ENCODE measurements around the gene ADK.
A peak's percentile ranks its signal among the peaks of the same experiment; 100 is the strongest.

The ADK gene

DNA sequence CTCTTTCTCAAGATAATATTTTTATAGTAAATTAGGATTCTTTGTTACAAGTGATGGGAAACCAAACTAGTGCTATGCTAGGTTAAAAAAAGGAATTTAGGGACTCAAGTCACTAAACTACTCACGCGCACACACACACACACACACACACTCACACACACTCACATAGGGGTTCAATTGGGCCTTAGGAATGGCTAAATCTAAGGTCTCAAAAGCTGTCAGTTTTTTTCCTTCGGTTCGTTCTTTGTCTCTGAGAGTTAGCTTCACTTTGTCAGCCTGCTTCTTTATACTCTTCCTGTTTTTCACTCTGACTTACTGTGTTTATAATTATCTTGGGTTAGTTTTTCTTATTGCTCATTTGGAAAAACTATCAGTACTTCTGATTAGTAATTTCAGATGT is 138.9 kb downstream of the ADK start:
- Histone ChIP-seq H3K4me3 (ENCODE audit: low read length, poor library complexity, severe bottlenecking) (no peak overlapping the region), H3K4me1 (ENCODE audit: insufficient read depth, low read length, poor library complexity, severe bottlenecking) (peaks cover 7% of the 10 kb centered on the region), H3K9me2 (replicated peaks; ENCODE audit: low read depth, low read length) (no peaks in the 10 kb centered on the region), H3K79me2 (ENCODE audit: insufficient read depth, low read length) (0 out of 2 replicates have a peak, but pooled peaks cover 5% of the 10 kb centered on the region), H3F3A (ENCODE audit: low read depth) (no peaks in the 10 kb centered on the region), H2AFZ (ENCODE audit: low read length) (no peak overlapping the region), H3K36me3 (ENCODE audit: insufficient read depth, low read length) (no peaks in the 10 kb centered on the region), H3K9me3 (ENCODE audit: insufficient read depth, low read depth, low read length) (peaks cover 2% of the 10 kb centered on the region; the same call in 1 of the 2 replicates), H3K9ac (ENCODE audit: low read depth, low read length, poor library complexity, severe bottlenecking) (peak overlapping the region; percentile 15), H3K27me3 (ENCODE audit: insufficient read depth, low read length, poor library complexity, severe bottlenecking) (no peaks in the 10 kb centered on the region), H4K20me1 (ENCODE audit: insufficient read depth, low read length, poor library complexity, severe bottlenecking) (no peaks in the 10 kb centered on the region), H3K4me2 (ENCODE audit: low read depth, low read length, poor library complexity, severe bottlenecking) (peak overlapping the region; percentile 28)
- TF ChIP-seq, protein P1, sequence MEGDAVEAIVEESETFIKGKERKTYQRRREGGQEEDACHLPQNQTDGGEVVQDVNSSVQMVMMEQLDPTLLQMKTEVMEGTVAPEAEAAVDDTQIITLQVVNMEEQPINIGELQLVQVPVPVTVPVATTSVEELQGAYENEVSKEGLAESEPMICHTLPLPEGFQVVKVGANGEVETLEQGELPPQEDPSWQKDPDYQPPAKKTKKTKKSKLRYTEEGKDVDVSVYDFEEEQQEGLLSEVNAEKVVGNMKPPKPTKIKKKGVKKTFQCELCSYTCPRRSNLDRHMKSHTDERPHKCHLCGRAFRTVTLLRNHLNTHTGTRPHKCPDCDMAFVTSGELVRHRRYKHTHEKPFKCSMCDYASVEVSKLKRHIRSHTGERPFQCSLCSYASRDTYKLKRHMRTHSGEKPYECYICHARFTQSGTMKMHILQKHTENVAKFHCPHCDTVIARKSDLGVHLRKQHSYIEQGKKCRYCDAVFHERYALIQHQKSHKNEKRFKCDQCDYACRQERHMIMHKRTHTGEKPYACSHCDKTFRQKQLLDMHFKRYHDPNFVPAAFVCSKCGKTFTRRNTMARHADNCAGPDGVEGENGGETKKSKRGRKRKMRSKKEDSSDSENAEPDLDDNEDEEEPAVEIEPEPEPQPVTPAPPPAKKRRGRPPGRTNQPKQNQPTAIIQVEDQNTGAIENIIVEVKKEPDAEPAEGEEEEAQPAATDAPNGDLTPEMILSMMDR (conservative IDR thresholded peaks at IDR 0.05; ENCODE audit: low read length) = no peak
- no peak for TF ChIP-seq EZH2phosphoT487 (IDR thresholded peaks at IDR 0.05; ENCODE audit: borderline replicate concordance)

DNA sequence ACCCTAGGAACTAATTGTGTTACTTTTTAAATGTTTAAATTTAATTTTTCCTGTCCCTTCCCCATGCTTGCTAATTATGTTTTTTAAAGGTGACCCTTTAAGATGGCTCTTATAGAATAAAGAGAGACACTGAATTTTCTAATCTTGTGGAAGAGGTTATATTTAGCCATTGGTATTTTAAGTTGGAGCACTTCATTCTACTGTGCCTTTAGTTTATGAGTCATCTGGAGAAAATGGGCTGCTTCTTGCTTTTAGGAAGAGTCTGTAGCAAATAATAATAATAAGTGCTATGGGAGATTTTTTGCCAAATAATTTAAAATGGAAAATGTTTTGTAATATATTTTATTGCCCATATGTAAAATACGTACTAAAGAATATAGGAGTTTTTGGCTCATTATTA is 139.7 kb downstream of the ADK start:
- Histone ChIP-seq H3F3A (ENCODE audit: low read depth) (no peaks in the 10 kb centered on the region), H3K79me2 (ENCODE audit: insufficient read depth, low read length) (0 out of 2 replicates have a peak, but pooled peaks cover 4% of the 10 kb centered on the region), H3K27me3 (ENCODE audit: insufficient read depth, low read length, poor library complexity, severe bottlenecking) (no peaks in the 10 kb centered on the region), H3K4me2 (ENCODE audit: low read depth, low read length, poor library complexity, severe bottlenecking) (no peak overlapping the region), H3K9me3 (ENCODE audit: insufficient read depth, low read depth, low read length) (no peaks in the 10 kb centered on the region), H2AFZ (ENCODE audit: low read length) (no peak overlapping the region), H3K4me1 (ENCODE audit: insufficient read depth, low read length, poor library complexity, severe bottlenecking) (peaks cover 7% of the 10 kb centered on the region), H3K4me3 (ENCODE audit: low read length, poor library complexity, severe bottlenecking) (no peak overlapping the region), H3K36me3 (ENCODE audit: insufficient read depth, low read length) (no peaks in the 10 kb centered on the region), H3K9me2 (replicated peaks; ENCODE audit: low read depth, low read length) (no peaks in the 10 kb centered on the region), H3K9ac (ENCODE audit: low read depth, low read length, poor library complexity, severe bottlenecking) (no peak overlapping the region), H4K20me1 (ENCODE audit: insufficient read depth, low read length, poor library complexity, severe bottlenecking) (no peaks in the 10 kb centered on the region)
- TF ChIP-seq, protein P1 (conservative IDR thresholded peaks at IDR 0.05; ENCODE audit: low read length) = no peak
- TF ChIP-seq EZH2phosphoT487 (IDR thresholded peaks at IDR 0.05; ENCODE audit: borderline replicate concordance) = no peak

- H4K20me1 ChIP-seq (ENCODE audit: insufficient read depth, low read length, poor library complexity, severe bottlenecking) = no peaks in the 10 kb centered on the region
- TF ChIP-seq, protein P1 (conservative IDR thresholded peaks at IDR 0.05; ENCODE audit: low read length) = no peak
- TF ChIP-seq EZH2phosphoT487 (IDR thresholded peaks at IDR 0.05; ENCODE audit: borderline replicate concordance) = no peak
- H2AFZ ChIP-seq (ENCODE audit: low read length) = no peak overlapping the region
- H3K79me2 ChIP-seq (ENCODE audit: insufficient read depth, low read length) = no peaks in the 10 kb centered on the region
- no peak overlapping the region for H3K4me2 ChIP-seq (ENCODE audit: low read depth, low read length, poor library complexity, severe bottlenecking)
- H3F3A ChIP-seq (ENCODE audit: low read depth) = no peaks in the 10 kb centered on the region
- H3K9ac ChIP-seq (ENCODE audit: low read depth, low read length, poor library complexity, severe bottlenecking) = no peak overlapping the region
- H3K4me3 ChIP-seq (ENCODE audit: low read length, poor library complexity, severe bottlenecking) = no peak overlapping the region
- H3K36me3 ChIP-seq (ENCODE audit: insufficient read depth, low read length) = no peaks in the 10 kb centered on the region
- no peaks in the 10 kb centered on the region for H3K27me3 ChIP-seq (ENCODE audit: insufficient read depth, low read length, poor library complexity, severe bottlenecking)
- peaks cover 7% of the 10 kb centered on the region for H3K4me1 ChIP-seq (ENCODE audit: insufficient read depth, low read length, poor library complexity, severe bottlenecking)
- H3K9me3 ChIP-seq (ENCODE audit: insufficient read depth, low read depth, low read length) = no peaks in the 10 kb centered on the region
- no peaks in the 10 kb centered on the region for H3K9me2 ChIP-seq (replicated peaks; ENCODE audit: low read depth, low read length)
Observed at GRCh38 chr10:74292871-74293427, 141.9 kb downstream of the ADK start.

Measured in Loucy (cell line).